DMS114 treated with DMSO at 0.1 percent for 48 hours (cell line): Measurements from ENCODE around the gene ATP5F1D.
A peak's percentile ranks its signal among the peaks of the same experiment; 100 is the strongest.
"Not testable (repeated sequence)": the region's sequence is repeated elsewhere in the genome, so short reads cannot be mapped to it uniquely, and the experiment has no call there.

Experiments used
- DNase-seq: peaks from one replicate; lab custom pipeline; 2025; ENCODE audit not compliant: unreplicated experiment; lab: John Stamatoyannopoulos, UW

The ATP5F1D gene

GRCh38 chr19:1246265-1247087 is 4.9 kb downstream of the ATP5F1D start:
- DNase-seq, result not testable (repeated sequence)

GRCh38 chr19:1247748-1248138 is 6.2 kb downstream of the ATP5F1D start:
- no peak for DNase-seq

- DNase-seq, result no peak
Measured at GRCh38 chr19:1248139-1248785, 6.7 kb downstream of the ATP5F1D start, which contains the start of gene MIDN. Gene MIDN, plus strand, starts transcription at chr19:1248583. Its CDS starts 1,714 bp downstream, at chr19:1250297.

GRCh38 chr19:1248786-1249297 is 7.3 kb downstream of the ATP5F1D start:
- no peak for DNase-seq

GRCh38 chr19:1249298-1249989 is 7.9 kb downstream of the ATP5F1D start:
- peak; percentile 61 for DNase-seq

- no peak for DNase-seq
Measured at GRCh38 chr19:1249990-1250436, 8.5 kb downstream of the ATP5F1D start.

GRCh38 chr19:1250437-1251260 is 9.1 kb downstream of the ATP5F1D start:
- no peak for DNase-seq

GRCh38 chr19:1251330-1252220 is 10.0 kb downstream of the ATP5F1D start:
- no peak for DNase-seq

GRCh38 chr19:1252221-1252820 is 10.8 kb downstream of the ATP5F1D start:
- DNase-seq, result no peak

GRCh38 chr19:1252821-1253513 is 11.4 kb downstream of the ATP5F1D start:
- no peak for DNase-seq

GRCh38 chr19:1253514-1254080 is 12.0 kb downstream of the ATP5F1D start:
- DNase-seq, result no peak

- DNase-seq, result no peak
Measured at GRCh38 chr19:1254081-1254527, 12.6 kb downstream of the ATP5F1D start.

- DNase-seq, result no peak
Measured at GRCh38 chr19:1254530-1255185, 13.1 kb downstream of the ATP5F1D start.

- no peak for DNase-seq
Measured at GRCh38 chr19:1255186-1256161, 13.9 kb downstream of the ATP5F1D start.

- DNase-seq, result no peak
Measured at GRCh38 chr19:1256646-1257474, 15.3 kb downstream of the ATP5F1D start.
